ENCODE data around the gene PDPK1.

GRCh38 chr16:2515180-2515851 lies 22.5 kb upstream of the PDPK1 start:
- TF ChIP-seq, protein P1, sequence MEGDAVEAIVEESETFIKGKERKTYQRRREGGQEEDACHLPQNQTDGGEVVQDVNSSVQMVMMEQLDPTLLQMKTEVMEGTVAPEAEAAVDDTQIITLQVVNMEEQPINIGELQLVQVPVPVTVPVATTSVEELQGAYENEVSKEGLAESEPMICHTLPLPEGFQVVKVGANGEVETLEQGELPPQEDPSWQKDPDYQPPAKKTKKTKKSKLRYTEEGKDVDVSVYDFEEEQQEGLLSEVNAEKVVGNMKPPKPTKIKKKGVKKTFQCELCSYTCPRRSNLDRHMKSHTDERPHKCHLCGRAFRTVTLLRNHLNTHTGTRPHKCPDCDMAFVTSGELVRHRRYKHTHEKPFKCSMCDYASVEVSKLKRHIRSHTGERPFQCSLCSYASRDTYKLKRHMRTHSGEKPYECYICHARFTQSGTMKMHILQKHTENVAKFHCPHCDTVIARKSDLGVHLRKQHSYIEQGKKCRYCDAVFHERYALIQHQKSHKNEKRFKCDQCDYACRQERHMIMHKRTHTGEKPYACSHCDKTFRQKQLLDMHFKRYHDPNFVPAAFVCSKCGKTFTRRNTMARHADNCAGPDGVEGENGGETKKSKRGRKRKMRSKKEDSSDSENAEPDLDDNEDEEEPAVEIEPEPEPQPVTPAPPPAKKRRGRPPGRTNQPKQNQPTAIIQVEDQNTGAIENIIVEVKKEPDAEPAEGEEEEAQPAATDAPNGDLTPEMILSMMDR (IDR thresholded peaks at IDR 0.05; ENCODE audit: poor library complexity): no peak
- no peak for TF ChIP-seq EZH2 (IDR thresholded peaks at IDR 0.05; ENCODE audit: borderline replicate concordance)
